IgD-negative memory B cell (primary cell): ENCODE results near the gene RGS6. TPM values are rescaled to one million over a fixed set of nuclear protein-coding genes. Genes with fewer than 3 reads are reported as not detected.
A peak's percentile ranks its signal among the peaks of the same experiment; 100 is the strongest.

Source experiments
- H3K27ac Mint-ChIP-seq, 3 donors: one replicate each; pipeline ENCODE4 v1.8.0; 2020 to 2022; ENCODE audit warnings: mild to moderate bottlenecking in 3 of 3, mixed read lengths in 3 of 3, moderate library complexity in 1 of 3
- H3K27me3 Mint-ChIP-seq: one replicate; pipeline ENCODE4 v1.8.0; 2021; ENCODE audit warnings: mixed read lengths
- H3K36me3 Mint-ChIP-seq: one replicate; pipeline ENCODE4 v1.8.0; 2020; ENCODE audit warnings: mild to moderate bottlenecking, mixed read lengths
- H3K4me1 Mint-ChIP-seq, 3 donors: one replicate each; pipeline ENCODE4 v1.8.0; 2020 to 2022; ENCODE audit warnings: mixed read lengths in 3 of 3, mild to moderate bottlenecking in 1 of 3
- H3K4me3 Mint-ChIP-seq, 4 donors: one replicate each; pipeline ENCODE4 v1.8.0; 2020 to 2022; ENCODE audit warnings: mild to moderate bottlenecking in 4 of 4, mixed read lengths in 4 of 4, moderate library complexity in 3 of 4
- H3K9me3 Mint-ChIP-seq, 3 donors: one replicate each; pipeline ENCODE4 v1.8.0; 2020 to 2021; ENCODE audit warnings: mixed read lengths in 3 of 3, mild to moderate bottlenecking in 1 of 3
- polyA plus RNA-seq: library from polyadenylated mRNA; unstranded; fragments of 300-500 nt; fragmentation: Illumina TruSeq; gene quantifications from one replicate; pipeline ENCODE4 v1.2.3, GENCODE V29; 2021

Gene RGS6
- polyA plus RNA-seq, 1 donor from 2014 or later, result not detected

DNA sequence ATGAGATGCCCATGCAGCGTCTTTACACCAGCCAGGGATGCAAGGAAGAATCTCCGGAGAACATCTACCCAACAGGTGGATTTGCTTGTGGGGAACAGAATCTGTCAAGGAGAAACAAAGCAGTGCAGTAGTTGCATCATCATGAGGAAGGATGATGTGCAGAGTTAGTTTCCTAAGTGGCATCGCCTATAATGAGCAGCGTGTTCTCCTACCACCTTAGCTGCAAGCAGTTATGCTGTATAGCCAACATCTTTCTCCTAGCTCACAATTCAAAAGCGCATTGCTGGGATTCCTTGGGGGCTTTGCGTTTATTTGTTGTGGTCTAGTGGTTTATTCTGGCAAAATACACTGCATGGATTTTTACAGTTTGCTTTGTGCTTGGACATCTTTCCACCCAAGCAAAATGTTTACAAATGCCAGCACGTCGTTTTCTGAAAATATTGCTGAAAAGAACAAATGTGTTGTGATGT lies 233.0 kb downstream of the RGS6 start:
- H3K9me3 Mint-ChIP-seq, result peaks cover 0 to 3% (median 2%) of the 10 kb centered on the region in 3 donors
- no peak overlapping the region for H3K27ac Mint-ChIP-seq
- H3K4me1 Mint-ChIP-seq, result peaks cover 4 to 13% (median 9%) of the 10 kb centered on the region in 3 donors
- peaks cover 5% of the 10 kb centered on the region for H3K27me3 Mint-ChIP-seq
- no peaks in the 10 kb centered on the region for H3K36me3 Mint-ChIP-seq
- H3K4me3 Mint-ChIP-seq, result no peak overlapping the region

DNA sequence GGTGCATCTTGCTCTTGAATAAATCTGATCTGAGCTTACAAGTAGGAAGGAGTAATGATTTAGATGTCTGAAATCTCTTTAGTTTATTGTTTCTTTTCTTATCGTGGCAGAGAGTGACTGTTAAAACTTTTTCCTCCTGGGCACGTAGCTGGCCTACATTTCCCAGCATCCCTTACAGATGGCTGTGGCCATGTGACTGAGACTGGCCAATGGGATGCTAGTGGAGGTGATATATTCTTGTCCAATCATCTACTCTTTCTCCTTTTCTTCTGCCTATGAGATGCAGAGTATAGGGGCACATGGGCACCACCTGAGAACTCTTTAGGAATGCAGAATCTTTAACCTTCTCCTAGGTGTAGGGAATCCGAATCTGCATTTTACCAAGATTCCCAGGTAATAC lies 237.3 kb downstream of the RGS6 start:
- Mint-ChIP-seq H3K9me3 (peaks cover 0 to 3% (median 0%) of the 10 kb centered on the region in 3 donors), H3K4me1 (peaks cover under 1 to 6% (median under 1%) of the 10 kb centered on the region in 3 donors), H3K4me3 (peak overlapping the region in 1 of 4 donors; percentile 21), H3K27me3 (peaks cover 9% of the 10 kb centered on the region), H3K36me3 (no peaks in the 10 kb centered on the region), H3K27ac (no peak overlapping the region)

DNA sequence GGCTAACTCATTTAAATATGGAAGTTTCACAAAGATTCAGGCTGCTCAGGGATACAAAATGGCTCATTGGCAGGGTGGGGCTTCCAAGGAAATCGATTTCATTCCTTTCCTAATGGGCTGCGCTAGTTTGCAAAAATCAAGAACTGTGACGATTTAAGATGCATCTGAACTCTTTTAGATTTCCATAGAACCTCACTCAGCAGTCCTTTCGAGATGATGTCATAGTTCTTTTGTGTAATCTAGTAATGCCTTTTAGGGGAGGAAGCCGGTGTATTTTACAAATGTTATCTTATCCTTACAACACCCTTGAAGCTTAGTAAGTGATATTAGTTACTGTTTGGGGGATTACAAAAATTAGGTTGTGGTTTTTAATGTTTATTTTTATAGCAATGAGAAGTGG lies 239.8 kb downstream of the RGS6 start:
- no peak overlapping the region for H3K4me3 Mint-ChIP-seq
- peaks cover 16% of the 10 kb centered on the region for H3K27me3 Mint-ChIP-seq
- no peaks in the 10 kb centered on the region for H3K4me1 Mint-ChIP-seq
- no peak overlapping the region for H3K27ac Mint-ChIP-seq
- peaks cover 0 to 3% (median 0%) of the 10 kb centered on the region in 3 donors for H3K9me3 Mint-ChIP-seq
- no peaks in the 10 kb centered on the region for H3K36me3 Mint-ChIP-seq

DNA sequence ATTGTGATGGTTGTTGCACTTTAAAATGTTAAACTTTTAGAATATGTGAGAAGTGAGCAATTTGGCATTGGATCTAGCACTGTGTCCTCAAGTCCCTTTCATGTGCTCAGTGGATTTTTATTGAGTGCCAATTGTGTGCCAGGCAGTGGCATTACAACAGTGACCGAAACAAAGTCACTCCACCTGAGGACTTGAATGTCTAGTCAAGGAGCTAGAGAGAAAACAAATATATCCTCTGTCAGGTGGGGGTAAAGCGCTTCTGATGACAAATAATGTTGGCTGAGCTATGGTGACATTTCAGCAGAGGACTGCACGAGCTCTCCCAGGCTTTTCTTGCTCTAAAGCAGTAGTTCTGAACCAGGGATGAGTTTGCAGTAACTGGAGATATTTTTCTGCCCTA lies 240.4 kb downstream of the RGS6 start:
- Mint-ChIP-seq H3K36me3 (no peaks in the 10 kb centered on the region), H3K4me3 (no peak overlapping the region), H3K9me3 (peaks cover 0 to 3% (median 0%) of the 10 kb centered on the region in 3 donors), H3K27ac (no peak overlapping the region), H3K27me3 (peaks cover 16% of the 10 kb centered on the region), H3K4me1 (no peaks in the 10 kb centered on the region)

DNA sequence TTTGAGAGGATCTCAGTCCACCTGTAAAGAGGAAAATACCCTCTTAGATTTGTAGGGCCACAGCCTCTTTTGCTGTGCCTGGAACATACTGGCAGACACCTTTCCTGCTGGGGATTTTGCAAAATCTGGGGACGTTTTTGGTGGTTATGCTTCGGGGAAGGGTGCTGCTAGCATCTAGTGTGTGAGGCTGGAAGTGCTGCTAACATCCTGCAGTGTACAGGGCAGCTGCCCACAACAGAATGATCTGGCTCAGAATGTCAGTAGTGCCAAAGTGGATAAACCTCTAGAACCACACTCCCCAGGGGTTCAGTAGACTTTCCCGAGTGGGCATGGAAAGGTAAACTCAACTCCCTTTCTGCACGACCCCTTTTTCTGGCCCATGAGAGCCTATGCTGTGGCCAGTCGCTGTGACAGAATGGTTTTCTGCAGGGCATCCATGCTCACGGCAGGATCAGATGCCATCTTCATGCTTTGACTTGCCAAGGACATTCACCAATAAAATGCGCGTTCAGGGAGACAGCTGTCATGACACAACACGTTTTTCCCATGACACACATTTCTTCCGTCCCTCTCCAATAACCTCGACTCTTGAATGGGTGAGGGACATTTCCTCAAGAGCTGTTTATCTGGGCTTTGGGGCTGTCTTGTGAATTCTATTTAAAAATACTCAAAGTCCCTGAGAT lies 240.9 kb downstream of the RGS6 start:
- no peaks in the 10 kb centered on the region for H3K4me1 Mint-ChIP-seq
- H3K9me3 Mint-ChIP-seq, result peaks cover 0 to 3% (median 2%) of the 10 kb centered on the region in 3 donors
- peaks cover 14% of the 10 kb centered on the region for H3K27me3 Mint-ChIP-seq
- H3K27ac Mint-ChIP-seq, result no peak overlapping the region
- H3K4me3 Mint-ChIP-seq, result no peak overlapping the region
- H3K36me3 Mint-ChIP-seq, result no peaks in the 10 kb centered on the region

DNA sequence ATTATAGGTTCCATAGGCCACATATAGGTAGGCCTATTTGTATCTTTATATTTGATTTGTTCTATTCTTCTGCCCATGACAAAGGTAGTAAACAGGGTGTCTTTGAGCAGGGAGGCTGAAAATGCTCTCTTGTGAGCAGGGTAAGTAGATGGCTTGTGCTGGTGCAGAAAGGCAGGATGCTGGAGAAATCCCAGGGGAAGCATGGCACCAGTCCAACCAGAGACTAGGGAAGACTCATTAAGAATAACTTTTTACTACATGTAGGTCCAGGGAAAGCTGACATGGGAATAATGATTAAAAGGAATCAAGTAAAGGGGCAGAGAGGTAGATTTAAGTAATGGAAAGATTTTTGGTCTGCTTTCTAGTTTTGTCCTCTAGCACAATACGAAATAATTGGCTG lies 245.0 kb downstream of the RGS6 start:
- Mint-ChIP-seq H3K9me3 (peaks cover 7 to 20% (median 8%) of the 10 kb centered on the region in 3 donors), H3K36me3 (peaks cover 3% of the 10 kb centered on the region)

GRCh38 chr14:72178517-72178916 lies 246.3 kb downstream of the RGS6 start:
- H3K4me1 Mint-ChIP-seq, result peaks cover 0 to 5% (median 0%) of the 10 kb centered on the region in 3 donors
- H3K36me3 Mint-ChIP-seq, result peaks cover 3% of the 10 kb centered on the region
- peaks cover 7 to 20% (median 8%) of the 10 kb centered on the region in 3 donors for H3K9me3 Mint-ChIP-seq
- H3K27ac Mint-ChIP-seq, result no peak overlapping the region
- H3K4me3 Mint-ChIP-seq, result no peak overlapping the region
- H3K27me3 Mint-ChIP-seq, result peaks cover 26% of the 10 kb centered on the region

More for the DNA sequence above, 245.0 kb downstream of the RGS6 start:
- Mint-ChIP-seq H3K27me3 (peaks cover 26% of the 10 kb centered on the region), H3K4me3 (no peak overlapping the region), H3K27ac (no peak overlapping the region), H3K4me1 (no peaks in the 10 kb centered on the region)

GRCh38 chr14:72182708-72183432 lies 250.6 kb downstream of the RGS6 start:
- Mint-ChIP-seq H3K27ac (no peak overlapping the region), H3K9me3 (peaks cover 7 to 20% (median 8%) of the 10 kb centered on the region in 3 donors), H3K4me1 (peaks cover 0 to 5% (median 0%) of the 10 kb centered on the region in 3 donors), H3K36me3 (peaks cover 3% of the 10 kb centered on the region), H3K4me3 (no peak overlapping the region), H3K27me3 (peaks cover 13% of the 10 kb centered on the region)

DNA sequence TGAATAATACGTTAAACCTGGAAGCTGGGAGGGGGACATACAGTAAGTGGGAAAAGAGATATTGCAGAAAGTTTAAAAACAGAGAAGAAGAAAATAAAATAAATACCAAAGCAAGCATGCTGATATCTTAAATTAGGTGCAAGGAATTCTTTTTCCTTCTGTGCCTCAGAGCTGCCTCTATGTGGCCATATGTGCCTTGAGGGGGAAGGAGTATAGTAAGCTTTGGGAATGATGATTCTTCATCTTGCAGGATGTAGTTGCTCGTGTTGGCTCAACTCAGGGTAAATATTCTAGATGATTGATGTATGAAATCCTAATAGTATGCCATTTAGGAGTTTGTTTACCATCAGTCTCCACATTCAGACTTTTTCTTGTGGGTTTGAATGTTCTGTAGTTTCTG lies 251.4 kb downstream of the RGS6 start:
- H3K4me1 Mint-ChIP-seq, result peaks cover 0 to 5% (median 0%) of the 10 kb centered on the region in 3 donors
- H3K27me3 Mint-ChIP-seq, result peaks cover 12% of the 10 kb centered on the region
- H3K27ac Mint-ChIP-seq, result peak overlapping the region in 1 of 3 donors; percentile 53
- H3K4me3 Mint-ChIP-seq, result no peak overlapping the region
- H3K9me3 Mint-ChIP-seq, result peaks cover 4 to 13% (median 8%) of the 10 kb centered on the region in 3 donors
- H3K36me3 Mint-ChIP-seq, result peaks cover 3% of the 10 kb centered on the region

DNA sequence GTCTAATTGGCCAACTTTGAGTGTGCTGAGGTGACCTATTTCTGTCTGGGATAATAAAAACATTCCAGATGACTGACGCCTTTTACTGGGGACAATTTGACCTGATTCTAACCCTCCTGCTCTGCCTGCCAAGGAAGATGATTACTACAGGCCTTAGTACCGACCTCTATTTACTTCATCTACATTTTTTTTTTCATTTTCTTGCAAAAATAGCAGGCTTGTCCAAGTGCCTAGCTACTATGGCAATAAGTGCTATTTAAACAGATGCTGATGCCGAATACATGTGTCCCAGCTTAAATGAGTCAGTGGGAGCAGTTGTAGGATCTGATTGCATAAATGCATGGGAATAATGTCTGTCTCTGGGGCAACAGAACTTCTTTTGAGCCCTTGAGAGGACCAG lies 254.3 kb downstream of the RGS6 start:
- Mint-ChIP-seq H3K4me3 (no peak overlapping the region), H3K27ac (no peak overlapping the region), H3K27me3 (peaks cover 4% of the 10 kb centered on the region), H3K36me3 (no peaks in the 10 kb centered on the region), H3K4me1 (peaks cover 0 to 5% (median 0%) of the 10 kb centered on the region in 3 donors), H3K9me3 (no peaks in the 10 kb centered on the region)

DNA sequence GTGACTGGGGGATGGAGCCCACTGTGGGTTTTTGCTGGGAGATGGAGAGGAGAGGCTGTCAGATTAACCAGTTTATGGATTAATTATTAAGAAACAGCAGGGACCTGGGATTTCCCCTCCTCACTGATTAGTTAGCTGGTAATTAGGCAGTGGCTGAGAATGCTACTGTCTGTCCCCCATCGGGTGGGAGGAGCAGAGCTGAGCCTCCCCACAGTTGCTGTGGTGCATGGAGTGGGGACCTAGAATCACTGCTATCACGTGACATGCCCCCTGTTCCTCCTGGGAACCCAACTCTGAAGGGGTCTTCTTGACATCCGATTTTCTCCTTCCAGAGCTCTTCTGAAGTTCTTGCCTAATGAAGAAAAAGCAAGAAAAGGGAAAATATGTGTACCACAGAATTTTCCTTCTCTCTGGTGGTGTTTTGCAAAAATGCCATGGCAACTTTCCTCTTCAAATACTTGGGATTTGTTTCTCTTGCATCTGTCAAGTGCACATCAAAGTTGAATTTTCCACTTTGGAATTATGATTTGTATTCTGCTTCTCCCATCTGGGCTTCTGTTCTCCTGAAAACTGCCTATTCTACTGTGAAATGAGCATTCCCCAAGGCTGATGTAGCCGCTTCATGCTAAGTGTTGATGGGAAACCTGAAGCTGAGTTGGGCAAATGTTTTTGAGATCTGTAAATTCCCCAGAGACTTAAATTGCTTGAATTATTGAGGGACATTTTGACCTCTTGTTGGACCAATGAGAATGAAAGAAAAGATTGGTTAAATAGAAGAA lies 264.2 kb downstream of the RGS6 start:
- H3K27me3 Mint-ChIP-seq, result peaks cover 1% of the 10 kb centered on the region
- no peak overlapping the region for H3K27ac Mint-ChIP-seq
- H3K9me3 Mint-ChIP-seq, result peaks cover 0 to 6% (median 2%) of the 10 kb centered on the region in 3 donors
- no peaks in the 10 kb centered on the region for H3K36me3 Mint-ChIP-seq
- H3K4me1 Mint-ChIP-seq, result no peaks in the 10 kb centered on the region
- no peak overlapping the region for H3K4me3 Mint-ChIP-seq

DNA sequence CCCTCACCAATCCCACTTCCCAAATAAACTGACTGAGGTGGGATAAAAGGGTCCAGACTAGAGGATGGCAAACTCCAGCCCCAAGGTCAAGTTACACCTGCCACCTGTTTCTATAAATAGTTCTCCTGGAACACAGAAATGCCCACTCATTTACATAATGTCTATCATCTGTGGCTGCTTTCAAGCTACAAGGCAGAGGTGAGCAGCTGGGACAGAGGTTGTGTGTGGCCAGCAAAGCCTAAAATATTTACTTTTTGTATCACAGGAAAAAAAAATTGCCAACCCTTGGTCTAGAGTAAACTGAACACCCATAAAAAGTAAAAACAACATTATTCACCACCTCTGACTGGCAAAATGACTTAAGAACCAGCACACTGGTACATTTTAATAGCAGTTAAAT lies 269.4 kb downstream of the RGS6 start:
- H3K27ac Mint-ChIP-seq, result no peak overlapping the region
- H3K36me3 Mint-ChIP-seq, result no peaks in the 10 kb centered on the region
- no peak overlapping the region for H3K4me3 Mint-ChIP-seq

DNA sequence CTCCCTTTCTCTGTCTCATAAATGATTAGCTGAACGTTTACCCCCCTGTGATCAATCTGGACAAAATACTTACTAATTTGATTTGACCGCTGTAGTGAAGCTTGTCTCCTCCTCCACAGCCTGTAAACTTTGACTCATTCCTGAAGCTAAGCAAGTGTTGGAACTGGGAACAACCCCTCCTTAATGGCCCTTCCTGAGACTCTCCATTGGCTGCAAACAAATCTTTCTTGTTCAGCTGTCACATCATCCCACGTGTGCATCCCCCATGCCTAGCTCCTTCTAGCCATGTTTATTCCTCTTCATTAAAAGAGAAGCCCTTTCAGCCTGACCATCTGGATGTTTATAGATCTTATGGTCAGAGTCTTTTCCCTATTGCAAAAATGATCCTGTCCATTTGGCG lies 281.2 kb downstream of the RGS6 start:
- Mint-ChIP-seq H3K27ac (no peak overlapping the region), H3K27me3 (no peaks in the 10 kb centered on the region), H3K36me3 (no peaks in the 10 kb centered on the region), H3K9me3 (peaks cover 0 to 14% (median 0%) of the 10 kb centered on the region in 3 donors), H3K4me1 (no peaks in the 10 kb centered on the region), H3K4me3 (peak overlapping the region in 1 of 4 donors; percentile 56)

More for the DNA sequence above, 269.4 kb downstream of the RGS6 start:
- Mint-ChIP-seq H3K27me3 (peaks cover 6% of the 10 kb centered on the region), H3K4me1 (no peaks in the 10 kb centered on the region), H3K9me3 (peaks cover 0 to 5% (median 2%) of the 10 kb centered on the region in 3 donors)

DNA sequence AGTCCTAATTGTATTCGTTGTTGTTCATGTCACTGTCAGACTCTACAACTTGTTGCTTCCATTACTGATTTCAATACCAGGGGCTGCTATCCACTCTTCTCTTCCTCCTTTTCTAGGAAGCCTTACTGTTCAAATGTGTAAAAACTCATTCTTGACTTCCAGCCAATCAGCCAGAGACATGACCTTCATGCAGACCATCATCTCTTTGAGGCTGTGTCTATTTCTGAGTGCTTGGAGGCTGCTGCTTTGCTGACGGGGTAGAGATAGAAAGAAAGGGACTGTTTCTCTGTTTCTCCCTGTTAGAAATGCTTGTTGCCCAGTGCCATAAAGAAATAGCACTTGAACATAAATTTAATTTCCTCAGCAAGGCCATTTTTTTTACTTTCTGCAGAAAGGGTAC lies 282.9 kb downstream of the RGS6 start:
- Mint-ChIP-seq H3K4me3 (no peak overlapping the region), H3K4me1 (no peaks in the 10 kb centered on the region), H3K27me3 (no peaks in the 10 kb centered on the region), H3K9me3 (peaks cover 0 to 14% (median 0%) of the 10 kb centered on the region in 3 donors), H3K27ac (no peak overlapping the region), H3K36me3 (no peaks in the 10 kb centered on the region)

GRCh38 chr14:72217135-72217534 lies 284.9 kb downstream of the RGS6 start:
- H3K4me3 Mint-ChIP-seq, result no peak overlapping the region
- peaks cover 6 to 23% (median 8%) of the 10 kb centered on the region in 3 donors for H3K9me3 Mint-ChIP-seq
- H3K36me3 Mint-ChIP-seq, result no peaks in the 10 kb centered on the region
- no peaks in the 10 kb centered on the region for H3K4me1 Mint-ChIP-seq
- H3K27me3 Mint-ChIP-seq, result no peaks in the 10 kb centered on the region
- no peak overlapping the region for H3K27ac Mint-ChIP-seq
